B cell (primary cell): Measurements from ENCODE around the gene BEST1. TPM values are rescaled to one million over a fixed set of nuclear protein-coding genes. Genes with fewer than 3 reads are reported as not detected.
A peak's percentile ranks its signal among the peaks of the same experiment; 100 is the strongest.

Experiments
- ATAC-seq: fragments of 200-7000 bp; cut with Tn5 transposase; one replicate; pipeline ENCODE4 v1.10.0; 2021; ENCODE audit warnings: low read depth, mild to moderate bottlenecking, moderate number of reproducible peaks, moderate library complexity
- CTCF ChIA-PET: fragments of 350-600 bp; sonication (Branson Sonifier 250); formaldehyde crosslinking; loops from one replicate; lab custom pipeline; 2021; ENCODE audit warnings: antibody characterized with exemption, inconsistent platforms; lab: Charles Lee
- POLR2A ChIA-PET: fragments of 350-600 bp; sonication (Branson Sonifier 250); formaldehyde crosslinking; loops from one replicate; lab custom pipeline; 2021; ENCODE audit warnings: antibody characterized with exemption; lab: Charles Lee
- DNase-seq: peaks from one replicate; pipeline ENCODE4 v3.0.0; 2013
- H2AFZ ChIP-seq: 2 replicates; pipeline ENCODE4 v1.6.1; 2012; ENCODE audit warnings: mild to moderate bottlenecking, low read depth, low read length; ENCODE audit not compliant: insufficient read depth, poor library complexity, severe bottlenecking
- H3K27ac ChIP-seq, 2 donors: 1 replicate in 1 of 2; 2 replicates in 1 of 2; pipeline ENCODE4 v1.5.1; 2012 to 2013; ENCODE audit warnings: low read length in 2 of 2, mild to moderate bottlenecking in 2 of 2, moderate library complexity in 1 of 2
- H3K27me3 ChIP-seq, 4 experiments: fragments of 200-600 bp in 1 of 4; sonication (generic) in 1 of 4; replicated peaks in 1 of 4; 1 replicate in 2 of 4; 2 replicates in 2 of 4; pipeline versions ENCODE4 v1.6.1 to v1.7.0; 2013 to 2016; ENCODE audit warnings: low read length in 3 of 4, mild to moderate bottlenecking in 2 of 4, mixed read lengths in 1 of 4, moderate library complexity in 1 of 4; ENCODE audit not compliant: insufficient read depth in 4 of 4, control insufficient read depth in 3 of 4; ENCODE audit errors: control extremely low read depth in 1 of 4
- H3K36me3 ChIP-seq, 2 experiments: replicated peaks in 1 of 2; 1 replicate in 1 of 2; 2 replicates in 1 of 2; pipeline versions ENCODE4 v1.6.1 to v1.7.1; 2013; ENCODE audit warnings: low read length in 1 of 2; ENCODE audit not compliant: insufficient read depth in 2 of 2, control insufficient read depth in 1 of 2; ENCODE audit errors: control extremely low read depth in 1 of 2, extremely low read depth in 1 of 2
- H3K4me1 ChIP-seq, 2 donors: fragments of 200-600 bp in 1 of 2; sonication (generic) in 1 of 2; 1 replicate in 1 of 2; 2 replicates in 1 of 2; pipeline versions ENCODE4 v1.5.1 to v1.6.1; 2013 to 2017; ENCODE audit warnings: low read length in 2 of 2; ENCODE audit not compliant: control insufficient read depth in 2 of 2, insufficient read depth in 2 of 2
- H3K4me2 ChIP-seq: replicated peaks from 2 replicates; pipeline ENCODE3; 2012; ENCODE audit warnings: mild to moderate bottlenecking, low read depth, low read length; ENCODE audit not compliant: poor library complexity, severe bottlenecking
- H3K4me3 ChIP-seq, 5 experiments: fragments of 200-600 bp in 1 of 5; sonication (generic) in 1 of 5; 1 replicate in 3 of 5; 2 replicates in 2 of 5; pipeline versions ENCODE4 v1.5.1 to v1.7.0; 2011 to 2016; ENCODE audit warnings: low read length in 4 of 5, mild to moderate bottlenecking in 4 of 5, low read depth in 2 of 5, control low read depth in 1 of 5, moderate library complexity in 1 of 5; ENCODE audit not compliant: insufficient read depth in 1 of 5; ENCODE audit errors: control extremely low read depth in 1 of 5, extremely low read depth in 1 of 5
- H3K79me2 ChIP-seq: fragments of 200-600 bp; sonication (generic); one replicate; pipeline ENCODE4 v1.6.0; 2016; ENCODE audit warnings: low read length; ENCODE audit not compliant: control insufficient read depth, insufficient read depth
- H3K9ac ChIP-seq: fragments of 200-600 bp; sonication (generic); 2 replicates; pipeline ENCODE4 v1.6.1; 2017; ENCODE audit warnings: mild to moderate bottlenecking, low read length, moderate library complexity
- H3K9me3 ChIP-seq, 3 donors: one replicate each; pipeline versions ENCODE4 v1.6.1 to v1.7.1; 2013; ENCODE audit warnings: low read length in 2 of 3; ENCODE audit not compliant: control insufficient read depth in 2 of 3, insufficient read depth in 1 of 3; ENCODE audit errors: control extremely low read depth in 1 of 3
- H4K20me1 ChIP-seq: 2 replicates; pipeline ENCODE4 v1.6.0; 2012; ENCODE audit warnings: mild to moderate bottlenecking, low read length; ENCODE audit not compliant: insufficient read depth, control insufficient read depth, poor library complexity, severe bottlenecking
- H3K27ac Mint-ChIP-seq: one replicate; pipeline ENCODE4 v1.8.0; 2021; ENCODE audit warnings: mixed read lengths
- H3K27me3 Mint-ChIP-seq: one replicate; pipeline ENCODE4 v1.8.0; 2021; ENCODE audit warnings: mixed read lengths
- H3K4me1 Mint-ChIP-seq: one replicate; pipeline ENCODE4 v1.8.0; 2021; ENCODE audit warnings: mixed read lengths
- H3K4me3 Mint-ChIP-seq: one replicate; pipeline ENCODE4 v1.8.0; 2021; ENCODE audit warnings: mixed read lengths
- H3K9me3 Mint-ChIP-seq: one replicate; pipeline ENCODE4 v1.8.0; 2022; ENCODE audit warnings: mixed read lengths; ENCODE audit not compliant: insufficient read depth
- CTCF ChIP-seq: fragments of 200-600 bp; IDR thresholded peaks from one replicate; pipeline ENCODE4 v1.8.0; 2022; ENCODE audit warnings: antibody characterized with exemption, mild to moderate bottlenecking
- EZH2 ChIP-seq: IDR thresholded peaks from 2 replicates; pipeline ENCODE4 v1.6.1; 2012; ENCODE audit warnings: borderline replicate concordance, low read depth, mild to moderate bottlenecking, moderate library complexity, low read length; ENCODE audit not compliant: insufficient read depth, poor library complexity, severe bottlenecking
- whole genome bisulfite sequencing: methylation state at CpG from one replicate; pipeline ENCODE4 v1.1.5; 2013; ENCODE audit warnings: missing lambda C conversion rate; ENCODE audit not compliant: insufficient coverage; 5-methylcytosine and 5-hydroxymethylcytosine counted together
- intact Hi-C: fragments of 100-400 bp; cut with micrococcal nuclease; formaldehyde crosslinking; loops from one replicate; pipeline ENCODE4 v1.10.0; 2022
- polyA plus RNA-seq: library from polyadenylated mRNA; depleted of rRNA; stranded (reverse); fragments of >200 nt; gene quantifications from 2 replicates; pipeline ENCODE4 v1.2.3, GENCODE V29; 2012
- total RNA-seq, 2 donors: library from RNA; stranded (reverse); fragments of 120-200 nt in 1 of 2; gene quantifications; 1 replicate in 1 of 2; 2 replicates in 1 of 2; pipeline versions ENCODE4 v1.2.3 to v1.2.4, GENCODE V29; 2013 to 2022

The BEST1 gene
- total and polyA plus RNA-seq, 2 donors (not counting 1 experiment from before 2014, with no cell fraction given): 0.07 to 0.99 TPM

- peak overlapping the region; percentile 37 for H3K27ac Mint-ChIP-seq
- no peak overlapping the region for H3K4me3 Mint-ChIP-seq
- Histone ChIP-seq H3K9me3 (no peaks in the 10 kb centered on the region), H3K4me2 (peak overlapping the region; percentile 54), H3K4me1 (peaks cover 30 to 31% of the 10 kb centered on the region in 2 donors), H3K27me3 (no peaks in the 10 kb centered on the region), H3K9ac (no peak overlapping the region), H3K4me3 (no peak overlapping the region), H4K20me1 (no peaks in the 10 kb centered on the region), H3K36me3 (no peaks in the 10 kb centered on the region), H2AFZ (no peak overlapping the region), H3K27ac (no peak overlapping the region), H3K79me2 (peaks cover 13% of the 10 kb centered on the region)
- H3K9me3 Mint-ChIP-seq: no peaks in the 10 kb centered on the region
- intact Hi-C loops: no loop called here
- peaks cover 42% of the 10 kb centered on the region for H3K4me1 Mint-ChIP-seq
- WGBS: 86% methylated on average over 10 of the region's 10 CpGs
- TF ChIP-seq EZH2: no peak
- DNase-seq: no peak
- H3K27me3 Mint-ChIP-seq: no peaks in the 10 kb centered on the region
- CTCF ChIA-PET: interaction anchor here (0.6 to 7.3 kb wide), 4 partner anchors 27 to 175 kb away, joined by 4 to 59 read pairs (median 21); no protein-coding TSS in a partner anchor
- POLR2A ChIA-PET: no interaction called here
- ATAC-seq: no peak
Observed at GRCh38 chr11:61973476-61974162, 23.5 kb downstream of the BEST1 start.

- DNase-seq: no peak
- H3K4me3 Mint-ChIP-seq: no peak overlapping the region
Observed at GRCh38 chr11:61974766-61975631, 24.8 kb downstream of the BEST1 start.

More at GRCh38 chr11:61974766-61975631, 24.8 kb downstream of the BEST1 start:
- no peak for ATAC-seq
- Histone ChIP-seq H4K20me1 (no peaks in the 10 kb centered on the region), H2AFZ (no peak overlapping the region), H3K9me3 (no peaks in the 10 kb centered on the region), H3K4me2 (no peak overlapping the region), H3K79me2 (peaks cover 13% of the 10 kb centered on the region), H3K9ac (no peak overlapping the region), H3K27ac (no peak overlapping the region), H3K4me3 (no peak overlapping the region), H3K36me3 (no peaks in the 10 kb centered on the region), H3K27me3 (no peaks in the 10 kb centered on the region), H3K4me1 (peaks cover 27 to 30% of the 10 kb centered on the region in 2 donors)
- Mint-ChIP-seq H3K27ac (no peak overlapping the region), H3K27me3 (no peaks in the 10 kb centered on the region), H3K4me1 (peaks cover 32% of the 10 kb centered on the region), H3K9me3 (no peaks in the 10 kb centered on the region)
- CTCF ChIA-PET: interaction anchor here (0.6 to 2.4 kb wide), 5 partner anchors 11 to 106 kb away, joined by 3 to 5 read pairs (median 3); no protein-coding TSS in a partner anchor
- 96% methylated on average over 10 of the region's 14 CpGs for WGBS
- POLR2A ChIA-PET: interaction anchor here (0.6 kb wide), 1 partner anchor 73 kb away, joined by 5 read pairs; no protein-coding TSS in a partner anchor
- TF ChIP-seq EZH2: no peak
- no peak for TF ChIP-seq CTCF
- intact Hi-C loops: no loop called here
